GM21526 (cell line): Measurements from ENCODE around the gene IGFBP6.

Experiments used
- ATAC-seq: cut with Tn5 transposase; IDR thresholded peaks from one replicate; pipeline ENCODE4 v1.9.1; 2021; ENCODE audit warnings: moderate library complexity; ENCODE audit not compliant: unreplicated experiment, low FRiP score

Gene IGFBP6

GRCh38 chr12:53113951-53114350 lies 16.5 kb downstream of the IGFBP6 start:
- ATAC-seq, result no peak

DNA sequence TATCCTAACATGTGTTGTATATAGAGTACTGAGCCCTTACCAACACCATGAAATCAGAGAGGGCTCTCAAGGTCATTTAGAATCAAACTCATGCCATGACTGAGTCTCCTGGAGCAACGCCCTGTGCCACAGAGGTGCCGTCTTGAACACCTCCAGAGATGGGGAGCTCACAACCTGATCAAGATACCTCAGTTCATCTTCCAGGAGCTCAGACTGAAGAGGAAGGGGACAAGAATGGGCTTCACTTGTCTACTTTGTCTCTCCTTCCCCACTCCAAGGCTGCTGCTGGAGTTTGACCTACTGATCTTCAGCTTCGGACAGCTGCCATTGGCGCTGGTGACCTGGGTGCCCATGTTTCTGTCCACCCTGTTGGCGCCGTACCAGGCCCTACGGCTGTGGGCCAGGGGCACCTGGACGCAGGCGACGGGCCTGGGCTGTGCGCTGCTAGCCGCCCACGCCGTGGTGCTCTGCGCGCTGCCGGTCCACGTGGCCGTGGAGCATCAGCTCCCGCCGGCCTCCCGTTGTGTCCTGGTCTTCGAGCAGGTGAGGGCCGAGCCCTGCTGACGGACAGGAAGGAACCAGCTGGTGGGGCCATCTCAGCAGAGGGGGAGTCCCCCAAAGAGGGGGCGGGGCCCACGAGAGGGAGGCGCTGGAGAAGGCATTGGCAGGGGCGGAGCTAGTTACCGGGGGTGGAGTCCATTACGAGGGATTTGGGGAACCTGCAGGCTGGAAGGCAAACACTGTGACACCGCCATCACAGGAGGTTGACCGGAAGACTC lies 17.8 kb downstream of the IGFBP6 start:
- no peak for ATAC-seq

DNA sequence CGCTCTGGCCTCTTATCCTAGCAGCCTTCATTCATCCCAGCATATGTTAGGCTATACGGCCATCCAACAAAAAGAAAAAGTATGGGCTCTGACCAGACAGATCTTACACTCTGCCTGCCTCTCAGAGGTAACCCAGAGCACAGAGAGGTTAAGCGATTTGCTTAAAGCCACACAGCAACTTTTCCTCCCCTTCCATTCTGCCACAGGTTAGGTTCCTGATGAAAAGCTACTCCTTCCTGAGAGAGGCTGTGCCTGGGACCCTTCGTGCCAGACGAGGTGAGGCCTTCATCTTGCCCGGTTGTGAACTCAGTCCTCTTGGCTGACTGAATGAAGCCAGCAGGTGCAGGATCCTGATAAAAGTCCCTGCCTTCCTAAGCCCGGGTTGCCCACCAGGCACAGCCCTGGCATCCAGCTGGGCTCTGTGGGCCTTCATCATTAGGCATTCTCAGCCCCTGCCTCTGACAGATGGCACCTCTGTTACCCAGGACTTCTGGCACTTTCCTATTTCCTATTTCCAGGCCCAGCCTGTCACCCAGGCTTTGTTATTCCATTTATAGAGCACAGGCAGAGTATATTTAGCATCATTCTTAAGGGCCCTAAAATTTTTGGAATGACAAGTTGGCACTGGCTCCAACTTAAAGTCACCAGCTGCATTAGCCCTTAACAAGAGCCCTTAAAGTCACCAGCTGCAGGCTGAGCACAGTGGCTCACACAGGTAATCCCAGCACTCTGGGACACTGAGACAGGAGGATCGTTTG lies 18.6 kb downstream of the IGFBP6 start:
- ATAC-seq, result no peak

GRCh38 chr12:53118751-53119300 lies 21.4 kb downstream of the IGFBP6 start:
- no peak for ATAC-seq

- ATAC-seq, result no peak
These were observed 23.4 kb downstream of the IGFBP6 start for GRCh38 chr12:53120685-53121525.

DNA sequence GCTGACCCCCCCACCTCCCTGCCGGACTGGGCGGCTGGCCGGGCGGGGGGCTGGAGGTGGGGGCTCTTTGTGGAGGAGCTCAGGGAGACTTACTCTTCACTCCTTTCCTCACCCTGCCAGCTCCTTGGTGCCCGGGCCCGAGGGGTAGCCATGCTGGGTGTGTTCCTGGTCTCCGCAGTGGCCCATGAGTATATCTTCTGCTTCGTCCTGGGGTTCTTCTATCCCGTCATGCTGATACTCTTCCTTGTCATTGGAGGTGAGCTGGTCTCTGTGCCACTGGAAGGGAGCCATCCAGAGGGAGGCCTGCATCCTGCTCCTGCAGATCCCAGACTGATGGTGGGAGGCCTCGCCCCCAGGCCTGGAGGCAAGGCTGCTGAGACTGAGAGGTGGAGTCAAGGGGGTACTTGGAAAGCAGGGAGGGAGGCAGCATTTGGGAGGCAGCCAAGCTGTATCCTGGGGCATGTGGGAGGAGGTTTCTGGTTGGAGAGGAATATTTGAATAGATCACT lies 25.5 kb downstream of the IGFBP6 start:
- ATAC-seq, result no peak

DNA sequence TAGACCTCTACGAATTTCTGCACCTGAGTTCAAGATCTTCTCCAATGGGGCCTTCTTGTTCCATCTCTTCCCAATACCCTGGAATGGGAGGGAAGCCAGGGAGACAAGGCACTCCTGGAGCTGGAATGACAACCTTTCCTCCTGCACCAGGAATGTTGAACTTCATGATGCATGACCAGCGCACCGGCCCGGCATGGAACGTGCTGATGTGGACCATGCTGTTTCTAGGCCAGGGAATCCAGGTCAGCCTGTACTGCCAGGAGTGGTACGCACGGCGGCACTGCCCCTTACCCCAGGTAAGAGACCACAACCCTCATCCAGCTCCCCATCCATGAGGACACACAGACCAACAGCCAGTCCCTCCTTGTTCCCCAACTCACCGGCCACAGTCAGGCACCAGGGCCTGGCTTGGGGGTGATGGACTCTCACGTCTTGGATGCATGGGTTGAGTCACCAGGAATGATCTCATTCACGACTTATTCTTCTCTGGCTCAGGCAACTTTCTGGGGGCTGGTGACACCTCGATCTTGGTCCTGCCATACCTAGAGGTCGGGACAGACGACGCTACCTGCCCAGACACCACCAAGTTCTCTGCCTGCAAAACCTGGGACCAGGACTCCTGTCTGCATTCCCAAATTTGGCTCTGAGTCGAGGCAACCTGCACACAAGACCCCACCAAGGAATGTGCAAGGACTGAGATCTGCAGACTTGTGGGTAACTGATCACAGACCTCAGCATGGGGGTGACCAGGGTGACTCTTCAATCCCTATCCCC lies 26.3 kb downstream of the IGFBP6 start:
- ATAC-seq, result no peak

GRCh38 chr12:53124352-53124723 lies 26.9 kb downstream of the IGFBP6 start:
- ATAC-seq, result no peak

DNA sequence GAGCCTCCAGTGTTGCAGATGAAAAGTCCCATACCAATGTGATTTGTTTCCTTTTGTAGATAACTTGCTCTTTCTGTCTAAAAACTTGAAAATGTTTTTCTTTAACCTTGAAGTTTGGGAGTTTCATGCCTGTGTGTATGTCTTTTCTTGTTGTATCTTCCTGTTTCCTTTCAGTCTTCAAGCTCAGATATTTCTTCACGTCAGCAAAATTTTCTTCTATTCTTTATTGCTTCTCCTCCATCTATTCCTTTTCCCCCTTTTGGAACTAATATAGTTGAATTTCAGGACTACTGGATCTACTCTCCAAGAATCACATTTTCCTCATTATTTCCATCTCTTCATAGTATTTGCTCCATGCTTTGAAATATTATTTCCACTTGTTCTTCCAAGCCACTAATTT lies 29.7 kb downstream of the IGFBP6 start:
- ATAC-seq, result no peak

DNA sequence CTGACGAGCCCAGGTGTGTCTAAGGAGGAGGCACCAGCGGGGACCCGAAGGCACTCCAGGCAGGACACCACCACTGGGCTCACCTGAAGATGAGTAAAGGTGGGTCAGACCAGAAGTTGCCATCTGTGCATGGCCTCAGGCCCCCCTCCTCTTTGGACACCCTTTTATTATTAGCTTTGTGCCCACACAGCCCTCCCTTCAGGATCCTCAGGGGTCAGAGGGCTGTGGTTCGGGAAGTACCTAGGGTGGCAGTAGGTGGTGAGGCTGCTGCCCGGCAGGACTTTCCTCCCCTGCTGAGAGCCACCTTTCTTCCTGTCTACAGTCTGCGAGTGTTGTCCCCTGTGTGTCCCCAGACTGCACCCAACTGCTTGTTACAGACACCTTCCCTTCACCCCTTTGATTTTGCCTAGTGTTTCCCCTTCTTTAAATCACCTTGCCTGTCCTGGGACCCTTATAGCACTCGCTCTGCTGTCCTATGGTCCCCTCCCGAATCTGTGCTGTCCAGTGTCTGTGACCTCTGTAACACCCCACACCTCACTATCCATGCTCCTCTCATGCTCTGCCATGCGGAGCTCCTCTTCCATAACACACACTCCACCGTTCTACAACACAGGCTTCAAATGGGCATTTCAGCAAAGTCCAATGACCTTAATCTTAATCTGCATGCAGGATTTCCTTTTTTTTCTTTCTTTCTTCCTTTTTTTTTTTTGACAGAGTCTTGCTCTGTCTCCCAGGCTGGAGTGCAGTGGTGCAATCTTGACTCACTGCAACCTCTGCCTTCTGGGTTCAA lies 31.5 kb downstream of the IGFBP6 start:
- ATAC-seq, result no peak

DNA sequence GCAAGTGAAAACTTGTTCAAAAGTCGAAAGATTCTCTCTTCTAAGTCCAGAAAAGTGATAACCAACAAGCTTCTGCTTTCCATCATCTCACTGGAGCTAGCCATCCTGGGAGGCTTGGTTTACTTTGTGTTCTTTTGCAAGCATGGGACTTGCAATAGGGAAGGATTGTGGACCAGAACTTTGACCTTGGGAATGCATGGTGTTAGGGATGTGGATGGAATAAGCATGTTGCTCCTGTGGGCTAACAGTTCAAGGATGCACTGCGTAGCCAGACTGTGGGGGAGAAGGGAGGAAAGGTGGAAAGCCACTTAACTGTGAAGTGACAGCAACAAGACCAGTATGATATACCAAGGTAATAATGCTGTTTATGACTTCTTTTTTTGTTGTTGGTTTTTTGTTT lies 34.4 kb downstream of the IGFBP6 start:
- no peak for ATAC-seq

DNA sequence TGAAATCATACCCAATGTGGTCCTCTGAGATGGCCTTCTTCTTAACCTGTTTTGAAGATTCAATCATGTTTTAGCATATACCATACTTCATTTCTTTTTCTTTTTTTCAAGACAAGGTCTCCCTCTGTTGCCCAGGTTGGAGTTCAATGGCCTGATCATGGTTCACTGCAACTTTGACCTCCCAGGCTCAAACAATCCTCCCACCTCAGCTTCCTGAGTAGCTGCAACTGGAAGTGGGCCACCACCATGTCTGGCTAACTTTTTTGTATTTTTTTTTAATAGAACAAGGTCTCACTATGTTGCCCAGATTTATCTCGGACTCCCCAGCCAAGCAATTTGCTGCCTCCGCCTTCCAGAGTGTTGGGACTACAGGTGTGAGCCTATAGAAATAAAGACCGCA lies 36.3 kb downstream of the IGFBP6 start:
- no peak for ATAC-seq

DNA sequence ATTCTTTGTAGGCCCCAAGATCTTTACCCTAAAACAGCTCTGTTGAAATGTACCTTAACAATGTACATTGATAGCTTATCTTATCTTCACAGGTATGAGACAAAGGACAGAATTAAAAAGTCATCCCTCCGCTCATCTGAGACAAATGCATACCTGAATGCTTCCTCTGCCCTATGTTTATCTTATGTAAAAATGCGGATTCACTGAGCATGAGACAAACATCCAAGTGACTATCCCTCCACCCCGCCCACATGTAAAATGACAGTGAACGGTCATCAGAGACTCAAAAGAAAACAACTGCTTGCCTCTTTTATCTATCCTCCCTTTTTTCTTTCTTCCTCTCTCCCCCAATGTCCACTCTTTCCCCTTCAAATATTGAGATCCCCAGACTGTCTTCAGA lies 45.9 kb downstream of the IGFBP6 start:
- no peak for ATAC-seq

GRCh38 chr12:53145383-53146260 lies 48.2 kb downstream of the IGFBP6 start:
- no peak for ATAC-seq

GRCh38 chr12:53147181-53147580 lies 49.7 kb downstream of the IGFBP6 start:
- ATAC-seq, result no peak

DNA sequence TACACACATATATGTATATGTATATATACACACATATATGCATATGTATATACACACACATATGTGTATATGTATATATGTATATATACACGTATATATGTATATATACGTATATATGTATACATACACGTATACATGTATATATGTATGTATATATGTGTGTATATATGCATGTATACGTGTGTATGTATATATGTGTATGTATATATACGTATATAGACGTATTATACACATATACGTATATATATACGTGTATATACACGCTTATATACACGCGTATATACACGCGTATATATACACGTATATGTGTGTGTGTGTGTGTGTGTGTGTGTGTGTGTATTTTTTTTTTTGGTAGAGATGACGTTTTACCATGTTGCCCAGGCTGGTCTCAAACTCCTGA lies 50.2 kb downstream of the IGFBP6 start:
- ATAC-seq, result no peak

DNA sequence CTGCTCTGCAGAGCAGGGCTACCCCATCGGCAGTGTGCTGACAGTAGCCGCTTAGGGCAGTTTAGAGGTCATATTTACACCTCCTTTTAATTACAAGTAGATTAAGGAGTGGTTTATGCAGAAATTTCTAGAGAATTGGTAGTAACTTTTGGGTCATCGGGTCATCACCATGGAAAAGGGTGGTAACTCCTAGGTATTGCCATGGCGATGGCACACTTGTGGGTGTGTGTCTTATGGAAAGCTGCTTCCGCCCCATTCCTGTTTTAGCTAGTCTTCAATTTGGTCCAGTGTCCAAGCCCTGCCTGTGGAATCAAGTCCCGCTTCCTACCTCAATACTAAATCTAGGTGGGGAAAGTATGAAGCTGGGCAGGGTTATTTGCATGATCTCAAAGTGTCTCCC lies 53.6 kb downstream of the IGFBP6 start:
- ATAC-seq, result no peak
